HL-60 (cell line): ENCODE data around the gene CD14.

ENCODE experiments used
- POLR2AphosphoS5 ChIP-seq: IDR thresholded peaks from 2 replicates; pipeline ENCODE4 v1.6.1; 2012; ENCODE audit warnings: low read depth
- TF ChIP-seq, protein P1 (sequence below): IDR thresholded peaks from one replicate; pipeline ENCODE4 v1.5.1; 2011; ENCODE audit warnings: low read length, control low read depth, inconsistent platforms; ENCODE audit not compliant: insufficient read depth
- TF ChIP-seq, protein P2 (sequence below): IDR thresholded peaks from 2 replicates; pipeline ENCODE4 v1.6.1; 2012; ENCODE audit warnings: low read depth; ENCODE audit not compliant: insufficient replicate concordance

DNA sequence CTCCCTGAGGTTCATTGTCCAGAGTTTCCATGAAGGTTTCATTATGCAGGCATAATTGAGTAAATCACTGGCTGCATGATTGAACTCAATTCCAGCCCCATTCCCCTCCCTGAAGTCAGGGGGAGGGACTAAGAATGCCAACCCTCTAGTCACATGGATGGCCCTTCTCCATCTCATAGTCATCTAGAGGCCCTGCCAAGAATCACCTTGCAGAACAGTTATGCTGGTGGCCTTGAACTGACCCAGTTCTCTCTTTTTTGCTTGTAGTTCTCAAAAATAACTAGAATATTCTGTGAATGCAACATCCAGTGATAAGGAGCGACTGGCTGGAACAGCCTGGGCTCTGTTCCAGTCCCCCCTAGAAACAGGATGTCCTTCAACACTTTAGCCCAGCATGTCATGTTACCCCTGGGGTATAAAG is 36.6 kb downstream of the CD14 start:
- TF ChIP-seq, protein P1, sequence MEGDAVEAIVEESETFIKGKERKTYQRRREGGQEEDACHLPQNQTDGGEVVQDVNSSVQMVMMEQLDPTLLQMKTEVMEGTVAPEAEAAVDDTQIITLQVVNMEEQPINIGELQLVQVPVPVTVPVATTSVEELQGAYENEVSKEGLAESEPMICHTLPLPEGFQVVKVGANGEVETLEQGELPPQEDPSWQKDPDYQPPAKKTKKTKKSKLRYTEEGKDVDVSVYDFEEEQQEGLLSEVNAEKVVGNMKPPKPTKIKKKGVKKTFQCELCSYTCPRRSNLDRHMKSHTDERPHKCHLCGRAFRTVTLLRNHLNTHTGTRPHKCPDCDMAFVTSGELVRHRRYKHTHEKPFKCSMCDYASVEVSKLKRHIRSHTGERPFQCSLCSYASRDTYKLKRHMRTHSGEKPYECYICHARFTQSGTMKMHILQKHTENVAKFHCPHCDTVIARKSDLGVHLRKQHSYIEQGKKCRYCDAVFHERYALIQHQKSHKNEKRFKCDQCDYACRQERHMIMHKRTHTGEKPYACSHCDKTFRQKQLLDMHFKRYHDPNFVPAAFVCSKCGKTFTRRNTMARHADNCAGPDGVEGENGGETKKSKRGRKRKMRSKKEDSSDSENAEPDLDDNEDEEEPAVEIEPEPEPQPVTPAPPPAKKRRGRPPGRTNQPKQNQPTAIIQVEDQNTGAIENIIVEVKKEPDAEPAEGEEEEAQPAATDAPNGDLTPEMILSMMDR, result no peak
- TF ChIP-seq, protein P2, sequence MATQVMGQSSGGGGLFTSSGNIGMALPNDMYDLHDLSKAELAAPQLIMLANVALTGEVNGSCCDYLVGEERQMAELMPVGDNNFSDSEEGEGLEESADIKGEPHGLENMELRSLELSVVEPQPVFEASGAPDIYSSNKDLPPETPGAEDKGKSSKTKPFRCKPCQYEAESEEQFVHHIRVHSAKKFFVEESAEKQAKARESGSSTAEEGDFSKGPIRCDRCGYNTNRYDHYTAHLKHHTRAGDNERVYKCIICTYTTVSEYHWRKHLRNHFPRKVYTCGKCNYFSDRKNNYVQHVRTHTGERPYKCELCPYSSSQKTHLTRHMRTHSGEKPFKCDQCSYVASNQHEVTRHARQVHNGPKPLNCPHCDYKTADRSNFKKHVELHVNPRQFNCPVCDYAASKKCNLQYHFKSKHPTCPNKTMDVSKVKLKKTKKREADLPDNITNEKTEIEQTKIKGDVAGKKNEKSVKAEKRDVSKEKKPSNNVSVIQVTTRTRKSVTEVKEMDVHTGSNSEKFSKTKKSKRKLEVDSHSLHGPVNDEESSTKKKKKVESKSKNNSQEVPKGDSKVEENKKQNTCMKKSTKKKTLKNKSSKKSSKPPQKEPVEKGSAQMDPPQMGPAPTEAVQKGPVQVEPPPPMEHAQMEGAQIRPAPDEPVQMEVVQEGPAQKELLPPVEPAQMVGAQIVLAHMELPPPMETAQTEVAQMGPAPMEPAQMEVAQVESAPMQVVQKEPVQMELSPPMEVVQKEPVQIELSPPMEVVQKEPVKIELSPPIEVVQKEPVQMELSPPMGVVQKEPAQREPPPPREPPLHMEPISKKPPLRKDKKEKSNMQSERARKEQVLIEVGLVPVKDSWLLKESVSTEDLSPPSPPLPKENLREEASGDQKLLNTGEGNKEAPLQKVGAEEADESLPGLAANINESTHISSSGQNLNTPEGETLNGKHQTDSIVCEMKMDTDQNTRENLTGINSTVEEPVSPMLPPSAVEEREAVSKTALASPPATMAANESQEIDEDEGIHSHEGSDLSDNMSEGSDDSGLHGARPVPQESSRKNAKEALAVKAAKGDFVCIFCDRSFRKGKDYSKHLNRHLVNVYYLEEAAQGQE, result no peak
- TF ChIP-seq POLR2AphosphoS5, result no peak
